GM18951 (cell line): ENCODE results near the gene RAB33A.
"Not testable (repeated sequence)": the region's sequence is repeated elsewhere in the genome, so short reads cannot be mapped to it uniquely, and the experiment has no call there.

Source experiments
- POLR2A ChIP-seq: IDR thresholded peaks from 4 replicates; pipeline ENCODE4 v1.6.1; 2011; ENCODE audit warnings: mild to moderate bottlenecking; ENCODE audit not compliant: insufficient read length, insufficient read depth; ENCODE audit errors: extremely low read depth
- in situ Hi-C: fragments of 300-500 bp; cut with MboI; formaldehyde crosslinking; loops from one replicate; pipeline ENCODE4 v1.12.0; 2022; ENCODE audit warnings: low sequenced_read_pairs, mixed read lengths, inconsistent platforms; ENCODE audit not compliant: unreplicated experiment

The RAB33A gene

GRCh38 chrX:130224810-130225209 lies 53.0 kb downstream of the RAB33A start:
- in situ Hi-C loops: no loop called here
- TF ChIP-seq POLR2A: no peak

GRCh38 chrX:130228871-130229270 lies 57.1 kb downstream of the RAB33A start:
- TF ChIP-seq POLR2A: no peak

GRCh38 chrX:130231184-130231583 lies 59.4 kb downstream of the RAB33A start:
- in situ Hi-C loops: not testable (repeated sequence)

More at GRCh38 chrX:130228871-130229270, 57.1 kb downstream of the RAB33A start:
- in situ Hi-C loops: no loop called here
